Trophoblast cell (in vitro differentiated cells and primary cell): ENCODE data around the gene COPS6.

ENCODE experiments used
- DNase-seq, 2 donors: peaks; one replicate each; pipeline ENCODE4 v3.0.0-alpha.2; 2016
- H2AFZ ChIP-seq: 2 replicates; pipeline ENCODE4 v1.6.1; 2013; ENCODE audit warnings: low read length, moderate library complexity, mild to moderate bottlenecking; ENCODE audit not compliant: insufficient read depth, poor library complexity
- H2AK5ac ChIP-seq: 2 replicates; pipeline ENCODE4 v1.6.1; 2013; ENCODE audit warnings: mild to moderate bottlenecking, low read length
- H2BK120ac ChIP-seq: 2 replicates; pipeline ENCODE4 v1.6.1; 2013; ENCODE audit warnings: low read length, mild to moderate bottlenecking, moderate library complexity; ENCODE audit not compliant: insufficient read depth, poor library complexity
- H2BK12ac ChIP-seq: 2 replicates; pipeline ENCODE4 v1.6.1; 2013; ENCODE audit warnings: mild to moderate bottlenecking, low read length, moderate library complexity
- H2BK5ac ChIP-seq: 2 replicates; pipeline ENCODE4 v1.6.1; 2013; ENCODE audit warnings: low read length, low read depth, moderate library complexity, mild to moderate bottlenecking; ENCODE audit not compliant: poor library complexity
- H3K14ac ChIP-seq: 2 replicates; pipeline ENCODE4 v1.6.1; 2013; ENCODE audit warnings: mild to moderate bottlenecking, low read length
- H3K18ac ChIP-seq: 2 replicates; pipeline ENCODE4 v1.6.1; 2013; ENCODE audit warnings: mild to moderate bottlenecking, low read length
- H3K23ac ChIP-seq: 2 replicates; pipeline ENCODE4 v1.6.1; 2013; ENCODE audit warnings: low read length
- H3K27ac ChIP-seq: 2 replicates; pipeline ENCODE4 v1.5.1; 2013; ENCODE audit warnings: low read depth, mild to moderate bottlenecking, inconsistent platforms, low read length, moderate library complexity
- H3K27me3 ChIP-seq: 2 replicates; pipeline ENCODE4 v1.6.1; 2013; ENCODE audit warnings: inconsistent platforms, mild to moderate bottlenecking, low read length, moderate library complexity; ENCODE audit not compliant: insufficient read depth
- H3K36me3 ChIP-seq, 2 experiments: 1 replicate in 1 of 2; 2 replicates in 1 of 2; pipeline ENCODE4 v1.6.1; 2013; ENCODE audit warnings: low read length in 2 of 2, mild to moderate bottlenecking in 2 of 2, moderate library complexity in 1 of 2; ENCODE audit not compliant: insufficient read depth in 2 of 2, control insufficient read depth in 1 of 2
- H3K4ac ChIP-seq: 2 replicates; pipeline ENCODE4 v1.6.1; 2013; ENCODE audit warnings: low read depth, mild to moderate bottlenecking, low read length, moderate library complexity
- H3K4me1 ChIP-seq, 2 experiments: 1 replicate in 1 of 2; 2 replicates in 1 of 2; pipeline ENCODE4 v1.6.1; 2013; ENCODE audit warnings: low read length in 2 of 2, mild to moderate bottlenecking in 2 of 2, moderate library complexity in 1 of 2; ENCODE audit not compliant: insufficient read depth in 2 of 2, control insufficient read depth in 1 of 2
- H3K4me2 ChIP-seq: 2 replicates; pipeline ENCODE4 v1.6.1; 2013; ENCODE audit warnings: inconsistent platforms, mild to moderate bottlenecking, low read length, moderate library complexity
- H3K4me3 ChIP-seq: 2 replicates; pipeline ENCODE4 v1.5.1; 2013; ENCODE audit warnings: mild to moderate bottlenecking, low read depth, low read length, inconsistent platforms
- H3K79me1 ChIP-seq: one replicate; pipeline ENCODE4 v1.6.1; 2013; ENCODE audit warnings: low read length
- H3K79me2 ChIP-seq: 2 replicates; pipeline ENCODE4 v1.6.1; 2013; ENCODE audit warnings: low read length, mild to moderate bottlenecking; ENCODE audit not compliant: control insufficient read depth, insufficient read depth, poor library complexity
- H3K9ac ChIP-seq: 2 replicates; pipeline ENCODE4 v1.6.1; 2013; ENCODE audit warnings: mild to moderate bottlenecking, low read length
- H3K9me3 ChIP-seq: 2 replicates; pipeline ENCODE4 v1.6.1; 2013; ENCODE audit warnings: low read depth, mild to moderate bottlenecking, control low read depth, inconsistent platforms, low read length; ENCODE audit not compliant: insufficient read depth
- H4K12ac ChIP-seq: 2 replicates; pipeline ENCODE4 v1.6.1; 2013; ENCODE audit warnings: low read depth, mild to moderate bottlenecking, low read length, moderate library complexity
- H4K8ac ChIP-seq: 2 replicates; pipeline ENCODE4 v1.6.1; 2013; ENCODE audit warnings: low read depth, mild to moderate bottlenecking, low read length, moderate library complexity
- H4K91ac ChIP-seq: one replicate; pipeline ENCODE4 v1.6.1; 2013; ENCODE audit warnings: low read depth, mild to moderate bottlenecking, low read length, moderate library complexity
- WGBS: extraction: QIAGEN DNeasy Blood & Tissue Kit; methylation state at CpG from one replicate; pipeline ENCODE4 v1.1.7; 2013; ENCODE audit warnings: missing lambda C conversion rate; ENCODE audit not compliant: insufficient read length, insufficient coverage; ENCODE audit errors: extremely low coverage; 5-methylcytosine and 5-hydroxymethylcytosine counted together

The COPS6 gene

GRCh38 chr7:100107890-100108289 lies 19.1 kb downstream of the COPS6 start:
- Histone ChIP-seq H3K4me1 (peaks cover 0 to 2% of the 10 kb centered on the region in 2 experiments), H2BK12ac (no peak overlapping the region), H2BK120ac (no peak overlapping the region), H2AK5ac (no peak overlapping the region), H3K4ac (no peak overlapping the region), H3K79me1 (no peaks in the 10 kb centered on the region), H3K9ac (no peak overlapping the region), H3K18ac (no peak overlapping the region), H3K79me2 (no peaks in the 10 kb centered on the region), H4K91ac (no peak overlapping the region), H3K14ac (no peak overlapping the region), H3K4me2 (no peak overlapping the region), H3K36me3 (peaks cover 62 to 67% of the 10 kb centered on the region in 2 experiments), H2AFZ (no peak overlapping the region), H4K8ac (no peak overlapping the region), H4K12ac (no peak overlapping the region), H3K23ac (no peak overlapping the region), H2BK5ac (no peak overlapping the region), H3K9me3 (no peaks in the 10 kb centered on the region), H3K27ac (no peak overlapping the region), H3K27me3 (no peaks in the 10 kb centered on the region), H3K4me3 (no peak overlapping the region)
- no peak for DNase-seq
- WGBS: no CpG with 5 or more reads among the region's 11 CpGs

- H3K18ac ChIP-seq: no peak overlapping the region
- no peak overlapping the region for H2BK12ac ChIP-seq
- H2AFZ ChIP-seq: no peak overlapping the region
- DNase-seq: no peak
- no peak overlapping the region for H3K23ac ChIP-seq
- H3K27me3 ChIP-seq: no peaks in the 10 kb centered on the region
- no peak overlapping the region for H3K4ac ChIP-seq
- no peaks in the 10 kb centered on the region for H3K79me1 ChIP-seq
- peaks cover 75 to 79% of the 10 kb centered on the region in 2 experiments for H3K36me3 ChIP-seq
- no peak overlapping the region for H3K27ac ChIP-seq
- H2BK5ac ChIP-seq: no peak overlapping the region
- no peak overlapping the region for H3K4me2 ChIP-seq
- no peaks in the 10 kb centered on the region for H3K79me2 ChIP-seq
- H3K4me1 ChIP-seq: no peaks in the 10 kb centered on the region
- H3K9me3 ChIP-seq: no peaks in the 10 kb centered on the region
- H4K8ac ChIP-seq: no peak overlapping the region
- no peak overlapping the region for H2BK120ac ChIP-seq
- no peak overlapping the region for H3K14ac ChIP-seq
- no peak overlapping the region for H3K4me3 ChIP-seq
- no CpG with 5 or more reads among the region's 12 CpGs for WGBS
- H4K12ac ChIP-seq: no peak overlapping the region
- H4K91ac ChIP-seq: no peak overlapping the region
- no peak overlapping the region for H2AK5ac ChIP-seq
- no peak overlapping the region for H3K9ac ChIP-seq
Observed at GRCh38 chr7:100109521-100110163, 20.9 kb downstream of the COPS6 start.

GRCh38 chr7:100111156-100111555 lies 22.4 kb downstream of the COPS6 start:
- H3K4me3 ChIP-seq: no peak overlapping the region
- no CpG with 5 or more reads among the region's 7 CpGs for WGBS
- no peak overlapping the region for H2AFZ ChIP-seq
- H3K4me2 ChIP-seq: no peak overlapping the region
- H3K9ac ChIP-seq: no peak overlapping the region
- no peak overlapping the region for H4K12ac ChIP-seq
- H3K4ac ChIP-seq: no peak overlapping the region
- H3K36me3 ChIP-seq: peaks cover 66 to 67% of the 10 kb centered on the region in 2 experiments
- H3K18ac ChIP-seq: no peak overlapping the region
- no peaks in the 10 kb centered on the region for H3K79me1 ChIP-seq
- H3K27ac ChIP-seq: no peak overlapping the region
- H4K91ac ChIP-seq: no peak overlapping the region
- H2BK5ac ChIP-seq: no peak overlapping the region
- H3K9me3 ChIP-seq: no peaks in the 10 kb centered on the region
- H4K8ac ChIP-seq: no peak overlapping the region
- H2BK12ac ChIP-seq: no peak overlapping the region
- H3K23ac ChIP-seq: no peak overlapping the region
- H3K79me2 ChIP-seq: no peaks in the 10 kb centered on the region
- no peak overlapping the region for H2BK120ac ChIP-seq
- no peaks in the 10 kb centered on the region for H3K4me1 ChIP-seq
- H2AK5ac ChIP-seq: no peak overlapping the region
- no peak overlapping the region for H3K14ac ChIP-seq
- no peaks in the 10 kb centered on the region for H3K27me3 ChIP-seq
- DNase-seq: no peak

GRCh38 chr7:100111914-100112313 lies 23.1 kb downstream of the COPS6 start:
- no peaks in the 10 kb centered on the region for H3K79me1 ChIP-seq
- DNase-seq: no peak
- no peaks in the 10 kb centered on the region for H3K9me3 ChIP-seq
- H3K23ac ChIP-seq: no peak overlapping the region
- no peaks in the 10 kb centered on the region for H3K27me3 ChIP-seq
- H3K4me3 ChIP-seq: no peak overlapping the region
- no peak overlapping the region for H3K9ac ChIP-seq
- no CpG with 5 or more reads among the region's 13 CpGs for WGBS
- H4K91ac ChIP-seq: no peak overlapping the region
- H2BK12ac ChIP-seq: no peak overlapping the region
- no peak overlapping the region for H2BK5ac ChIP-seq
- no peak overlapping the region for H3K27ac ChIP-seq
- no peak overlapping the region for H4K8ac ChIP-seq
- H3K36me3 ChIP-seq: peaks cover 60 to 61% of the 10 kb centered on the region in 2 experiments
- no peak overlapping the region for H3K18ac ChIP-seq
- no peak overlapping the region for H3K14ac ChIP-seq
- H2AK5ac ChIP-seq: no peak overlapping the region
- no peak overlapping the region for H2BK120ac ChIP-seq
- H3K4ac ChIP-seq: no peak overlapping the region
- H3K4me1 ChIP-seq: peaks cover 0 to 3% of the 10 kb centered on the region in 2 experiments
- H4K12ac ChIP-seq: no peak overlapping the region
- H2AFZ ChIP-seq: no peak overlapping the region
- no peaks in the 10 kb centered on the region for H3K79me2 ChIP-seq
- no peak overlapping the region for H3K4me2 ChIP-seq
